HG02763 (cell line): ENCODE measurements around the gene CTIF.
A peak's percentile ranks its signal among the peaks of the same experiment; 100 is the strongest.
"Not testable (repeated sequence)": the region's sequence is repeated elsewhere in the genome, so short reads cannot be mapped to it uniquely, and the experiment has no call there.

Experiments used
- ATAC-seq: cut with Tn5 transposase; IDR thresholded peaks from one replicate; pipeline ENCODE4 v1.9.1; 2021; ENCODE audit warnings: mild to moderate bottlenecking, moderate library complexity; ENCODE audit not compliant: unreplicated experiment

Gene CTIF

GRCh38 chr18:48699761-48700160 lies 160.9 kb downstream of the CTIF start:
- no peak for ATAC-seq

- ATAC-seq, result peak; percentile 39
These were observed 161.6 kb downstream of the CTIF start for GRCh38 chr18:48700446-48700845.

GRCh38 chr18:48702346-48703027 lies 163.7 kb downstream of the CTIF start:
- no peak for ATAC-seq

- ATAC-seq, result no peak
These were observed 164.2 kb downstream of the CTIF start for GRCh38 chr18:48703028-48703386.

GRCh38 chr18:48703418-48703817 lies 164.6 kb downstream of the CTIF start:
- no peak for ATAC-seq

GRCh38 chr18:48705043-48705442 lies 166.2 kb downstream of the CTIF start:
- ATAC-seq, result no peak

GRCh38 chr18:48705531-48705930 lies 166.7 kb downstream of the CTIF start:
- no peak for ATAC-seq

GRCh38 chr18:48706731-48707130 lies 167.9 kb downstream of the CTIF start:
- ATAC-seq, result no peak

- ATAC-seq, result no peak
These were observed 168.9 kb downstream of the CTIF start for GRCh38 chr18:48707636-48708296.

GRCh38 chr18:48708807-48709206 lies 170.0 kb downstream of the CTIF start:
- ATAC-seq, result no peak

- no peak for ATAC-seq
These were observed 170.7 kb downstream of the CTIF start for GRCh38 chr18:48709371-48710062.

- ATAC-seq, result no peak
These were observed 173.0 kb downstream of the CTIF start for GRCh38 chr18:48711651-48712486.

GRCh38 chr18:48713309-48713708 lies 174.5 kb downstream of the CTIF start:
- no peak for ATAC-seq

GRCh38 chr18:48714873-48715272 lies 176.0 kb downstream of the CTIF start:
- no peak for ATAC-seq

- peak; percentile 64 for ATAC-seq
These were observed 177.0 kb downstream of the CTIF start for GRCh38 chr18:48715711-48716361.

GRCh38 chr18:48717227-48717626 lies 178.4 kb downstream of the CTIF start:
- ATAC-seq, result not testable (repeated sequence)

GRCh38 chr18:48718251-48718959 lies 179.6 kb downstream of the CTIF start:
- no peak for ATAC-seq

GRCh38 chr18:48719388-48719787 lies 180.6 kb downstream of the CTIF start:
- ATAC-seq, result no peak

GRCh38 chr18:48719974-48720654 lies 181.3 kb downstream of the CTIF start:
- no peak for ATAC-seq

- ATAC-seq, result no peak
These were observed 181.8 kb downstream of the CTIF start for GRCh38 chr18:48720655-48721025.
